KOPT-K1 (cell line): ENCODE data around the gene ACTR3C.
"Not testable (repeated sequence)": the region's sequence is repeated elsewhere in the genome, so short reads cannot be mapped to it uniquely, and the experiment has no call there.

Source experiments
- H3K27ac ChIP-seq: fragments of 200-600 bp; sonication (generic); 2 replicates; pipeline ENCODE4 v1.5.1; 2016; ENCODE audit warnings: antibody characterized with exemption, mild to moderate bottlenecking, low read depth, low read length; ENCODE audit not compliant: poor library complexity, severe bottlenecking
- H3K36me3 ChIP-seq: fragments of 200-600 bp; sonication (generic); 2 replicates; pipeline ENCODE4 v1.5.1; 2017; ENCODE audit warnings: antibody characterized with exemption, mild to moderate bottlenecking, low read length, moderate library complexity; ENCODE audit not compliant: insufficient read depth
- H3K9me3 ChIP-seq: fragments of 200-600 bp; sonication (generic); 2 replicates; pipeline ENCODE4 v1.5.1; 2017; ENCODE audit warnings: antibody characterized with exemption, low read length, mild to moderate bottlenecking; ENCODE audit not compliant: insufficient read depth, poor library complexity, severe bottlenecking

The ACTR3C gene

DNA sequence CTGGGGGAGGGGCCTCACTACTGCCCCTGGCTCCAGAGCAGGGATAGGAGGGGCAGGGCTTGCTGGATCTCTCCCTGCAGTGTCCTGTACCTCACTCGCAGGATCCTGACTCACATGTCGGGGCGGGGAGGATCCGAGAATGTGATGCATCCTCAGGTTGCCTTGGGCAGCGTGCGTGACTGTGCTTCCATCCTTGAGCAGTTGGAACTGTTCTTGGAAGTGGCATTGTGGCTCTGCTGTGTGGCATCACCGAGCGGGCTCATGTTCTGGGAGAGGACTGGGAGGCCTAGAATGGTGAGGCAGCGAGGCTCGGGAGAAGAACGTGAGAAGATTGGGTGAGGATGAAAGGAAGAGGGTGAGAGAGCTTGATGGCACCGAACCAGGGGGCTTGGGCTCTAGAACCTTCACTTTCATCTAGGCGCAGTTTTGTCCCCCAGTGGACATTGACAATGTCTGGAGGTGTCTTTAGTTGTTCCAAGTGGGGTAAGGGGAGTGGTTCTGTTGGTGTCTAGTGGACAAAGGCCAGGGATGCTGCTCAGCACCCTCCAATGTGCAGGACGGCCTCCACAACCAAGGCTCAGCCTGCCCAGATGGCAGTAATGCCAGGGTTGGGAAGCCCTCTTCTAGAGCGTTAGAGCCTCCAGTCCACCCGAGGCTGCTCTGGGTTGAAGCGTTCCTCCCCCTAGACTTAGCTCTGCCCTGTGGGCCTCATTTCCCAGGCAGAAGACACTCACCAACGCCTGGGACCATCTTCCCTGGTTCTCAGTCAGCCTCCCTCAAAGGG is 9.7 kb upstream of the ACTR3C start:
- Histone ChIP-seq H3K36me3 (peaks cover 89% of the 10 kb centered on the region), H3K9me3 (no peaks in the 10 kb centered on the region), H3K27ac (no peak overlapping the region)

DNA sequence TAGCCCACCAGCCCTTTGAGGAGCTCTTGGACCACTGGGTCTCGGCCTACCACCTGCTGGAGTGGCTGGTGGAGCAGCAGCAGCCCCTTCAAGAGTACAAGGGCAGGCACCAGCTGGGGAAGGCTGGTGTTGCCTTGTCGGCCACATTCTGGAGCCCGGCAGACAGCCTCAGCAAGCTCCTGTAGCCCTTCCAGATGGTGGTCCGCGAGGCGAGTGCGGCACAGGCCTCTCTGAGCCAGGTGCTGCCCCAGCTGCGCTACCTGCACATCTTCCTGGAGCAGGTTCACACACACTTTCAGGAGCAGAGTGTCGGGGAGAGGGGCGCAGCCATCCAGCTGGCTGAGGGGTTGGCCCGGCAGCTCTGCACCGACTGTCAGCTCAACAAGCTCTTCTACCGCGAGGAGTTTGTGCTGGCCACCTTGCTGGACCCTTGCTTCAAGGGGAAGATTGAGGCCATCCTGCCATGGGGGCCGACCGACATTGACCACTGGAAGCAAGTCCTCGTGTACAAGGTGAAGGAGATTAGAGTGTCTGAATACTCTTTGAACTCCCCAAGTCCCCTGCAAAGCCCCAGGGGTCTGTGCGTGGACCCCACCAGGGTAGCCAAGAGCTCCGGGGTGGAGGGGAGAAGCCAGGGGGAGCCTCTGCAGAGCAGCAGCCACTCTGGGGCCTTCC is 7.0 kb upstream of the ACTR3C start:
- Histone ChIP-seq H3K27ac (no peak overlapping the region), H3K36me3 (peaks cover 89% of the 10 kb centered on the region), H3K9me3 (no peaks in the 10 kb centered on the region)

DNA sequence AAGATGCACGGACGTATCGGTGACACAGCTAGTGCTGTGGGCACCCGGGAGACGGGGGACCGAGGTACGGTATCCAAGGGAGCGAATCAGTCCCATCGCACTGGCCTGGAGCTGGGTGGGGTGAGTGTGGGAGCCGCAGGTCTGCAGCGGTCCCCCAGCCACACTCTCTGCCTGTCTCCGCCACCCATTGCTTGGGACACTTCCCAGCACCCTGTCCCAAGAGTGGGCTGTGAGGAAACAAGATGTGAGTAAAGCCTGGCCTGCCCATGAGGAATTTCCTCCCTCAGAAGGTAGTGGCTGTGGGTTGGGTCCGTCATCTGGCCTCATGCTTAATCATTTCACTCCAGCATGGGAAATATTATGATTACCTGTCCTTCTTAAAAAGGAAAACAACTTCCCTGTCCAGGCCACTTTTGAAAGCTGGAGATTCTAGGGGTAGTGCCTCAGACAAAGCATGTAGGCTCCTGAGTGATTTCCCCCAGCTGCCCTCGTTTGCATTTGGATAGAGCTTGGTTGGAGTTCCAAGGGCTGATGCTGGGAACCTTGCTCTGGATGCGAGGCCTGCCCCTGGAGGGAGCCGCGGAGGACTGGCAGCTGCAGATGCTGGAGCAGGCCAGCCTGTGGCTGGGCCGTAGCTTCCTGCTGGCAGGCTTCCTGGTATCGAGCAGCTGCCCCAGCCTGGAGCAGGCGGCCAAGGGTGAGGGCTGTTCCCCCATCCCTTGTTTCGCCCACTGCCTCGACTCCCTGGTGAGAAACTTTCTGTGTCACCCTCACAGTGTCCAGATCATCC is 6.2 kb upstream of the ACTR3C start:
- H3K36me3 ChIP-seq, result peaks cover 95% of the 10 kb centered on the region
- no peak overlapping the region for H3K27ac ChIP-seq
- no peaks in the 10 kb centered on the region for H3K9me3 ChIP-seq

DNA sequence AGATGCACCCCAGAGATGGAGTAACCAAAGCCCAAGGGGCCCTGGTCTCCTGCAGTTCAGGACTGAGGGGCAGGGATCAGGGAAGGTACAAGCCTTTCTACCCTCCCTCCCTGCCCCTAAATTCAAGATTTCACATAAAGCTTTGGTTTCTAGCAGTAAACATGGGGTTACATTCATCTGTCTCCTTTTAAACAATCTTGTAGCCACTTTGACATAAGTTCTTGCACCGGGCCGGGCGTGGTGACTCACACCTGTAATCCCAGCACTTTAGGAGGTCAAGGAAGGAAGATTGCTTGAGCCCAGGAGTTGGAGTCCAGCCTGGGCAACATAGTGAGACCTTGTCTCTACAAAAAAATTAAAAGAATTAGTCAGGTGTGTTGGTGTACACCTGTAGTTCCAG is 4.0 kb upstream of the ACTR3C start:
- Histone ChIP-seq H3K27ac (no peak overlapping the region), H3K9me3 (no peaks in the 10 kb centered on the region), H3K36me3 (peaks cover 77% of the 10 kb centered on the region)

DNA sequence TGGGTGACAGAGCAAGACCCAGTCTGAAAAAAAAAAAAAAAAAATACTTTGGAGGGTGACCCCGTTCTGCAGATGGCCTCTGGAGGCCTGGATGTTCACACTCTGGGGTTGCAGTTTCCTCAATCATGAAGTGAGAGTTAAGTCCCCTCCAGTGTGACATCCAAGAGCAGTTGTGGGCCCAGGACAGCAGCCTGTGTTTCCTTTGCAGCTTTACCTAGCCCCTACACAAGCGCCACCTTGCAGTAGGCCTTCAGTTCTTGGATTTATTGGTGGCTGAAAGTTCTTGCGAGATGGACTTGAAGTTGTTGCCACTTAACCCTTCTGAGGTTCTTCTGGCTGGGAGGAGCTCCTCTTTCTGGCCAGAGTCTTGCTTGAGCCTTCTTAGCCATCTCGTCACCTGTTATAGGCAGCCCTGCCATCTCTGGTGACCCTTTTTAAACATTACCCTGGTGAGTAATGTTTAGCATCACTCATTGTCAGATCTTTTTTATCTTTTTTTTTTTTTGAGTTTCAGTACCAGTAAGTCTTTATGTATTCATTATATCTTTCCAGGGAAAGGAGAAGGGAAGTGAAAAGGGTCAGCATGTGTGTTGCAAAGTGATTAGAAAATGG is 3.4 kb upstream of the ACTR3C start:
- no peaks in the 10 kb centered on the region for H3K9me3 ChIP-seq
- H3K36me3 ChIP-seq, result peaks cover 71% of the 10 kb centered on the region
- no peak overlapping the region for H3K27ac ChIP-seq

DNA sequence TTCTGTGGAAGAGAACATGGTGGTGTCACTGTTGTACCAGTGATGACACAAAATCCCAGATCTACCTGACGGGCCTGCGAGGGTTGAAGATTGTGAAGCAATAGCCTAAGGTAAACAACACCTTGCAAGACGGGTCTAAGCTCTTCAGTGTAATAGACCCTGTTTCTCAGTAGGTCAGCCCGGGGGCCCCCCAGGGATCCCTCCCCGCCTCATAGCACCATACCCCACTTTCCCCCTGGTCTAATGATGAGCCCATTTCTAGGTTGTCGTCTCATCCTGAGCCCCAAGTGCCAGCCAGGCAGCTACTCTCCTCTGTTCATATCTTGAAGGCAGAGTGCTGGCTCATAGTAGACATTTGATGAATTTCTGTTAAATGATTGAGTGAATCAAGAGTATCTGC is 2.6 kb upstream of the ACTR3C start:
- no peak overlapping the region for H3K27ac ChIP-seq

DNA sequence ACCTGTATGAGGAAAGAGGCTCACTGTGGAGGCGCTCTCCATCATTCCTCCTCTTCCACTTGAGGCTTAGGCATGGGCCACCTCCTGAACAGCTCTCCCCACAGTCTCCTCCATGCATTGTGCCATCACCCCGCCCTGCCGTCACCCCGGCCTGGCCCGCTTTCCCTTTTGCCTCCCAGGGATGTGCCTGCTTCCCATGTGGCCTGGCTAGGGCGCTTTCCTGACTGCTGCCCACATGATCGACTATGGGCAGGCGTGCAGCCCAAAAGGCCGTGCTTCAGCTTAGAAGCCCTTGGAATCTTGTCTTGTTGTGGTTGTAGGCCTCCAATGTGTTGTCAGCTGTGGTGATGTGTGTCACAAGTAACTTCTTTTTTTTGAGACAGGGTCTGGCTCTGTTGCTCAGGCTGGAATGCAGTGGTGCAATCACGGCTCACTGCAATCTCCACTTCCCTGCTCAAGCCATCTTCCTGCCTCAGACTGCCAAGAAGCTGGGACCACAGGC is 1.8 kb upstream of the ACTR3C start:
- Histone ChIP-seq H3K36me3 (peaks cover 55% of the 10 kb centered on the region), H3K9me3 (no peaks in the 10 kb centered on the region), H3K27ac (no peak overlapping the region)

More for the DNA sequence above, 2.6 kb upstream of the ACTR3C start:
- H3K9me3 ChIP-seq, result no peaks in the 10 kb centered on the region
- H3K36me3 ChIP-seq, result peaks cover 63% of the 10 kb centered on the region

DNA sequence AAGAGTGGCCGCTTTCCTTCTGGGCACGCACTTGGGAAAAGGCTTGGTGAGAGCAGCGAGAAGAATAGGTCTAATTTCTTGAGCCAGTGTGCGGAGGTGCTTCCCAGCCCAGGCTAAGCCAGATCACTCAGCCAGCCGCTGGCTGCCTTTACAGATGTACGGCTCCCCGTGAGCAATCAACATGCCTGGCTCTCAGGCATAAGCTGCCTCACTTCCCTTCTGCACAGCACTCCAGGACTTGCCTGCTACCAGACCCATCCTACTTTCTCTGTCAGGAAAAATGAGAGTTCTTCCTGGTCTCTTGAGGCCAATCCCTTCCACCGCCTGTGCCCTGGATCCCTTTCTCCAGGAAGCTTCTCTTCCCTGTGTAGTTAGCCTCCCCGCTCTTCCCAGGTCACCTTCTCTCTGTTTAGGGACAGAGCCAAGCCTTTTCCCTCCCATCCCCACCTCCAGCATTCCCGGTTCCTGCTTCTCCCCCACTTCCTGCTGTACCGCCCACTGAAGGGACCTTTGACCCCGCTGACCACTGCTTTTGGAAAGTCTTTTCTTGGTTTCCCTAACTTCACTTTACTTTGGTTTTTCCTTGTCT is 1.1 kb upstream of the ACTR3C start:
- Histone ChIP-seq H3K27ac (peak overlapping the region; percentile 99), H3K36me3 (peaks cover 48% of the 10 kb centered on the region), H3K9me3 (no peaks in the 10 kb centered on the region)

DNA sequence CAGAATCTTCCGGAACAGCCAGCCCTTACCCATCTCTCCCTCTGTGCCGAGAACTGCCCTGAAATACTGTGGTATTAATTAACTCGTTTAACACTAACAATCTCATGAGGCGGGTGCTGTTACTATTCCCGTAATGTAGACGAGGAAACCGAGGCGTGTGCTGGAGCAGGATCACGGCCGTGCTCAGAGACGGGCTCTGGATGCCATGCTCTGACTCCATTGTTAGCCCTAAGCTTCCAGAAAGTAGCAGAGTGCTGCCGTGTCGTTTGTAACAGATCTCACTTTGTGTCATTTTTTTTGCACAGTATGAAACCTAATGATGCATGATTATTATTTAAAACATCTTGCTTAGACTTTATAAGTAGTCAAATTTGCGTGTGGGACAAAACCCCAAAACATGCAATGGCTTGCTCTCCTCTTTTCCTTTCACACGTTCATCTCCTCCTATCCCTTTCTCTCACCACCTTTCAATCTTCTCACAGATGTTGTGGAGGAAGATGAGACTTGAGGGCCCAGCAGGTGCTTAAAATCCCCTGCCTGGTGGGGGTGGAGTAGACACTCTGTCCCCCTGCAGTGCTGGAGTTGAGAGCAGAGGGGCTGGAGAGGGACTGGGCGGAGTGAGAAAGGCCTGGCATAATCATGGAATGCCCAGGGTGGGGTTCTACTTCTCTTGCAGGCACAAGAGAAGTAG is 482 bp upstream of the ACTR3C start:
- H3K9me3 ChIP-seq, result no peaks in the 10 kb centered on the region
- peaks cover 42% of the 10 kb centered on the region for H3K36me3 ChIP-seq
- peak overlapping the region; percentile 99 for H3K27ac ChIP-seq

DNA sequence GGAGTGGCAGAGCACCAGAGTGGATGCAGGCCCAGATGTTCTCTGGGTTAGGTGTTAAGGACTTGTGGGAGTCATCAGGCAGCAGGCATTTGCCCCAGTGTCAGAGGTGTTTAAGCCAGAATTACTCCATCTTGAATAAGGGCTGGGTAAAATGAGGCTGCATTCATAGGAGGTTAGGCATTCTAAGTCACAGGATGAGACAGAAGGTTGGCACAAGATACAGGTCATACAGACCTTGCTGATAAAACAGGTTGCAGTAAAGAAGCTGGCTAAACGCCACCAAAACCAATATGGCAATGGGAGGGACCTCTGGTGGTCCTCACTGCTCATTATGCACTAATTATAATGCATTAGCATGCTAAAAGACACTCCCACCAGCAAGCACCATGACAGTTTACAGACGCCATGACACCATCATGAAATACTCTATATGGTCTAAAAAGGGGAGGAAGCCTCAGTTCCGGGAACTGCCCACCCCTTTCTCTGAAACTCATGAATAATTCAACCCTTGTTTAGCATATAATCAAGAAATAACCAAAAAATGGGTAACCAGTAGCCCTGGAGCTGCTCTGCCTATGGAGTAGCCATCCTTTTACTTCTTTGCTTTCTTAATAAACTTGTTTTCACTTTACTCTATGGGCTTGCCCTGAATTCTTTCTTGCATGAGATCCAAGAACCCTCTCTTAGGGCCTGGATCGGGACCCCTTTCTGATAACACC is 1.1 kb downstream of the ACTR3C start:
- peaks cover 27% of the 10 kb centered on the region for H3K36me3 ChIP-seq
- no peaks in the 10 kb centered on the region for H3K9me3 ChIP-seq
- peak overlapping the region; percentile 99 for H3K27ac ChIP-seq

DNA sequence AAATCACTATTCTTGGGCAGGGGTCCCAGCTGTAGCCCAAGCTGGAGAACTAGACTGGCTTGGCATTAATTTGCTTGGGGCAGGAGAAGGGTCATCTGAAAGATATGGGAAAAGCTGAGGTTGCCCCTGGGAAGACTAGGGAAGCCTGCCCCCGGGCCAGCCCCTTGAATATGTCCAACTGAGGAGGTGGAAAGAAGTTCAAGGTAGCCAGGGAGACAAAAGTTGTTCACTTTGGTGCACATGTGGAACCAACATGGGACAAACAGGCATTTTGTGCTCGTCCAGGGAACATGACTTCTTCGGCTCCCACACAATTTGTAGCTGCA is 1.6 kb downstream of the ACTR3C start:
- Histone ChIP-seq H3K36me3 (peaks cover 21% of the 10 kb centered on the region), H3K27ac (peak overlapping the region; percentile 99)

DNA sequence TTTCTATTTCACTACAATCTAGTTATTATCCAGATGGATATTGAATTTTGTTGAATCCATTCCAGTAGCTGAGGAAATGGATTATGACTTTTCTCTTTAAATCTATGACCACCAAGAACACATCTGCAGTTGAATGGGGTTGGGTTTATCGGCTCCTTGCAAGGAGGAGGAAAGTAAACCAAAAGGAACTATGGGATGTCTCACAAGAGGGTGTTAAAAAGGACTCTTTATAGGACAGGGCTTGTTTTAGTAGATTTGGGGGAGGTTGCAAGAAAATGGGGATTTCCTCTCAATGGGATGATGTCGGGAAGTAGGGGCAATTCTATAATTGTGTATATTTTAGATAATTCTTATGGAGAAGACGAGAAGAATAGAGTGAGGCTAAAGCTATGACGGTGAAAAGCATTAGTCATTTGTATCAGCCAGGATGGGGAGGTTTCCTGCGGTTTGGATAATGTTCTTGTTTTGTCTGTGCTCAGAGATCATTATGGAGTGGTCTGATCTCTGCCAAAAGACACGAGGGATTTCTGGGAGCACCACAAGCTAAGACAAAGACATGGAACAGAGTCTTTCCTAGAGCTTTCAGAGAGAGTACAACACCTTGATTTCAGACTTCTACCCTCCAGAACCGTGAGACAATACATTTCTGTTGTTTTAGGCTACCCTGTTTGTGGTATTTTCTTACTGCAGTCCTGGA is 5.4 kb downstream of the ACTR3C start:
- H3K9me3 ChIP-seq, result no peaks in the 10 kb centered on the region
- H3K27ac ChIP-seq, result no peak overlapping the region
- H3K36me3 ChIP-seq, result no peaks in the 10 kb centered on the region

More for the DNA sequence above, 1.6 kb downstream of the ACTR3C start:
- no peaks in the 10 kb centered on the region for H3K9me3 ChIP-seq

DNA sequence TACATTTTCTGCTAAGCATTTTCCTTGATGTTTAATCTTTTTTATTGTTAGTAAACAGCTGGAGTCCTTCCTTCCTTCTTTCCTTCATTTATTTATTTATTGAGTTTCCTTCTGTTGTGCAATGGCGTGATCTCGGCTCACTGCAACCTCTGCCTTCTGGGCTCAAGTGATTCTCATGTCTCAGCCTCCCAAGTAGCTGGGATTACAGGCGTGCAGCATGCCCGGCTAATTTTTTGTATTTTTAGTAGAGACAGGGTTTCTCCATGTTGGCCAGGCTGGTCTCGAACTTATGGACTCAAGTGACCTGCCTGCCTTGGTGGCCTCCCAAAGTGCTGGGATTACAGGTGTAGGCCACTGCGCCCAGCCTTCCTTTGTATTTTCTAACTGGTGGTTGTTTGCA is 6.4 kb downstream of the ACTR3C start:
- not testable (repeated sequence) for H3K27ac ChIP-seq, H3K36me3 ChIP-seq, H3K9me3 ChIP-seq
